Uterus (tissue), 4 donors: ENCODE results near the gene SULT6B1. TPM values are rescaled to one million over a fixed set of nuclear protein-coding genes. Genes with fewer than 3 reads are reported as not detected.
"Not testable (repeated sequence)": the region's sequence is repeated elsewhere in the genome, so short reads cannot be mapped to it uniquely, and the experiment has no call there.

Experiments used
- DNase-seq, 2 donors: peaks; one replicate each; pipeline ENCODE4 v3.0.0-alpha.2; 2019 to 2020
- H3K27ac ChIP-seq, 2 donors: fragments of 200-600 bp; sonication (generic); 1 replicate in 1 of 2; 2 replicates in 1 of 2; pipeline ENCODE4 v1.5.1; 2016 to 2018
- H3K27me3 ChIP-seq, 2 donors: fragments of 200-600 bp; sonication (generic); one replicate each; pipeline ENCODE4 v1.5.1; 2018 to 2019; ENCODE audit warnings: control low read depth in 1 of 2
- H3K36me3 ChIP-seq, 2 donors: fragments of 200-600 bp; sonication (generic); one replicate each; pipeline ENCODE4 v1.5.1; 2019; ENCODE audit warnings: control low read depth in 1 of 2
- H3K4me1 ChIP-seq, 2 donors: fragments of 200-600 bp; sonication (generic); one replicate each; pipeline ENCODE4 v1.5.1; 2018 to 2019; ENCODE audit warnings: control low read depth in 1 of 2
- H3K4me3 ChIP-seq, 2 donors: fragments of 200-600 bp; sonication (generic); 1 replicate in 1 of 2; 2 replicates in 1 of 2; pipeline ENCODE4 v1.5.1; 2018 to 2019; ENCODE audit warnings: mild to moderate bottlenecking in 1 of 2
- H3K9me3 ChIP-seq, 2 donors: fragments of 200-600 bp; sonication (generic); one replicate each; pipeline ENCODE4 v1.5.1; 2019; ENCODE audit warnings: control low read depth in 1 of 2
- POLR2A ChIP-seq, 2 donors: fragments of 450-650 bp; IDR thresholded peaks; one replicate each; pipeline ENCODE4 v1.6.1; 2016; ENCODE audit warnings: antibody characterized with exemption in 2 of 2, mild to moderate bottlenecking in 1 of 2, moderate library complexity in 1 of 2
- intact Hi-C: fragments of 100-400 bp; cut with DNase I; formaldehyde crosslinking; loops from one replicate; pipeline ENCODE4 v1.15.1; 2023; ENCODE audit warnings: low total_unique reads
- total RNA-seq, 4 donors: library from RNA; depleted of rRNA in 3 of 4; stranded (reverse); fragments of >200 nt in 3 of 4; gene quantifications; one replicate each; pipeline versions ENCODE4 v1.1.0 to v1.2.4, GENCODE V29; 2014 to 2023
- TF ChIP-seq, protein P1 (sequence below), 4 experiments: fragments of 200-600 bp in 2 of 4; fragments of 450-650 bp in 2 of 4; sonication (generic) in 2 of 4; IDR thresholded peaks; one replicate each; pipeline ENCODE4 v1.5.1; 2016 to 2019; ENCODE audit warnings: antibody characterized with exemption in 4 of 4, mild to moderate bottlenecking in 2 of 4, moderate library complexity in 1 of 4
- donor health status: DM: yes; HTN: yes; CAD: no.

The SULT6B1 gene
- total RNA-seq, 4 donors from 2014 or later = not detected

DNA sequence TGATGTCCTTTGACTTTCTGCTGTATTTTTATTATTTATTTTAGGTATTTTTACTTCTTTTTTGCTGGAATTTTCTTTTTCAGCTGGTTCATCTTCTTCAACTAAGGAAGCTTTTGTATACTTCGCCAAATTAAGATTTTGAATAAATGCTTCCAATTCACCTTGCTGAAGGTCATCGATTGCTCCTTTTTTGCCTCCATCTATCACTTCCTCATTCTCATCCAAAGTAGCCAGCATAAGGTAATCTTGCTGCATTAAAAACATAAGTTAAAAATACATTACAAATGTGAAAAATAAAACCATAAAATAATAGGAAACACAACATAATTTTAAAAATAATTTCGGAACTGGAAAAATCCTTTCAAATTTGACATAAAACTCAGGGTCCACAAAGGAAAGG, 40.3 kb upstream of the SULT6B1 start:
- Histone ChIP-seq H3K27ac (no peak overlapping the region), H3K27me3 (no peaks in the 10 kb centered on the region), H3K36me3 (no peaks in the 10 kb centered on the region), H3K4me1 (peaks cover 12 to 13% of the 10 kb centered on the region in 2 donors), H3K9me3 (no peaks in the 10 kb centered on the region), H3K4me3 (no peak overlapping the region)
- DNase-seq = no peak
- intact Hi-C loops = no loop called here
- TF ChIP-seq, protein P1, sequence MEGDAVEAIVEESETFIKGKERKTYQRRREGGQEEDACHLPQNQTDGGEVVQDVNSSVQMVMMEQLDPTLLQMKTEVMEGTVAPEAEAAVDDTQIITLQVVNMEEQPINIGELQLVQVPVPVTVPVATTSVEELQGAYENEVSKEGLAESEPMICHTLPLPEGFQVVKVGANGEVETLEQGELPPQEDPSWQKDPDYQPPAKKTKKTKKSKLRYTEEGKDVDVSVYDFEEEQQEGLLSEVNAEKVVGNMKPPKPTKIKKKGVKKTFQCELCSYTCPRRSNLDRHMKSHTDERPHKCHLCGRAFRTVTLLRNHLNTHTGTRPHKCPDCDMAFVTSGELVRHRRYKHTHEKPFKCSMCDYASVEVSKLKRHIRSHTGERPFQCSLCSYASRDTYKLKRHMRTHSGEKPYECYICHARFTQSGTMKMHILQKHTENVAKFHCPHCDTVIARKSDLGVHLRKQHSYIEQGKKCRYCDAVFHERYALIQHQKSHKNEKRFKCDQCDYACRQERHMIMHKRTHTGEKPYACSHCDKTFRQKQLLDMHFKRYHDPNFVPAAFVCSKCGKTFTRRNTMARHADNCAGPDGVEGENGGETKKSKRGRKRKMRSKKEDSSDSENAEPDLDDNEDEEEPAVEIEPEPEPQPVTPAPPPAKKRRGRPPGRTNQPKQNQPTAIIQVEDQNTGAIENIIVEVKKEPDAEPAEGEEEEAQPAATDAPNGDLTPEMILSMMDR (IDR thresholded peaks at IDR 0.05) = no peak
- TF ChIP-seq POLR2A (IDR thresholded peaks at IDR 0.05) = no peak

DNA sequence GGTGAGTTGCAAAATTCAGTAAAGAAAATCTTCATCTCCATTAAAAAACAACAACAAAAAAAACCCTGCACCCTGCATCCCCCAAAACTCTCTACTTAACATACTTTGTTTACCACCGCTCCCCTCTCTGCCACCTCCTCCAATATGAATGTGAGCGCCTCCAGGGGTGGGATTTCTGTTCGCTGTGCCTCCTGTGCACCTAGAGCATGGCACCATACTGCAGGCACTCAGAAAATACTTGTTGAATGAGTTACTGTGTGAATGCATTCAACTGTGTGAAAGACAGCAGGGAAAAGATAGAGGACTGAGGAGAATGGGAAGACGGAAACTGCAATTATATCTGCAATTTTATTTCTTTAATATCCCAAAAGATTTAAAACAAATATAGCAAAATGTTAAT, 38.4 kb upstream of the SULT6B1 start:
- peaks cover 7 to 12% of the 10 kb centered on the region in 2 donors for H3K4me1 ChIP-seq
- DNase-seq = no peak
- TF ChIP-seq POLR2A (IDR thresholded peaks at IDR 0.05) = no peak
- TF ChIP-seq, protein P1 (IDR thresholded peaks at IDR 0.05) = no peak

DNA sequence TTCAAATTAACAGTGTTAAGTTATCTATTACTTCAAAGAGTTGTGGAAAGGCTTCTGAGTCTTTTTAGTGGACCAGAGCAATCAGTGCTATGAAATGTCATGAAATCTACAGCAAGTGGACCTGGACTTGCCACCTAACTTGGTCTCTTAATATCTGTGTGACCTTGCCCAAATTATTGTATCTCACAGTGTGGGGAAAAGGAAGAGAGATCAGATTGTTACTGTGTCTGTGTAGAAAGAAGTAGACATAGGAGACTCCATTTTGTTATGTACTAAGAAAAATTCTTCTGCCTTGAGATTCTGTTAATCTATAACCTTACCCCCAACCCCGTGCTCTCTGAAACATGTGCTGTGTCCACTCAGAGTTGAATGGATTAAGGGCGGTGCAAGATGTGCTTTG, 36.7 kb upstream of the SULT6B1 start:
- intact Hi-C loops = not testable (repeated sequence)

More for the DNA sequence above, 38.4 kb upstream of the SULT6B1 start:
- no peak overlapping the region for H3K4me3 ChIP-seq
- intact Hi-C loops = no loop called here
- H3K27me3 ChIP-seq = no peaks in the 10 kb centered on the region
- no peaks in the 10 kb centered on the region for H3K9me3 ChIP-seq
- H3K27ac ChIP-seq = no peak overlapping the region
- H3K36me3 ChIP-seq = no peaks in the 10 kb centered on the region

DNA sequence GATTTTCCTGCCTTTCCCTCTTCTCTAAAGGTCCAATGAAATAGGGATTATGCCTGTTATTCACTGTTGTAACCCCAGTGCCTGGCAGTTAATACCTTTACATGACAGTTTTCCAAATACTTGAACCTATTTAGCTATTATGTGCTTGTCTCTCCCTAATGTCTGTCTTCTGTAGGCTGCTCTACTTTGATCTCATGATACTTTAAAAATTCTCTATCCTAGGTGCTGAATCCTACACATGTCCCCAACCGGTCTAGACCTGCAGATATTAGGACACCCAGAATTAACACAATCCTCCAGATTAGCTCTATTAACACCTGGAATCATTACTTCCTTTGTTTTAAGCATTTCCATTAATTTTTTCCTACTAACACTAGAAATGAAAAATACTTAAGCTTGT, 35.6 kb upstream of the SULT6B1 start:
- peaks cover 0 to 5% of the 10 kb centered on the region in 2 donors for H3K4me1 ChIP-seq
- H3K4me3 ChIP-seq = no peak overlapping the region
- no peak overlapping the region for H3K27ac ChIP-seq
- H3K27me3 ChIP-seq = no peaks in the 10 kb centered on the region
- H3K36me3 ChIP-seq = no peaks in the 10 kb centered on the region
- TF ChIP-seq POLR2A (IDR thresholded peaks at IDR 0.05) = no peak
- TF ChIP-seq, protein P1 (IDR thresholded peaks at IDR 0.05) = no peak
- H3K9me3 ChIP-seq = no peaks in the 10 kb centered on the region
- no peak for DNase-seq
- intact Hi-C loops = no loop called here

More for the DNA sequence above, 36.7 kb upstream of the SULT6B1 start:
- not testable (repeated sequence) for H3K27ac ChIP-seq, H3K4me3 ChIP-seq, DNase-seq, H3K27me3 ChIP-seq, H3K36me3 ChIP-seq, H3K9me3 ChIP-seq
- peaks cover 7 to 12% of the 10 kb centered on the region in 2 donors for H3K4me1 ChIP-seq

- no peak for DNase-seq
- no peak for TF ChIP-seq POLR2A (IDR thresholded peaks at IDR 0.05)
- TF ChIP-seq, protein P1 (IDR thresholded peaks at IDR 0.05) = no peak
- Histone ChIP-seq H3K4me3 (no peak overlapping the region), H3K27ac (no peak overlapping the region), H3K9me3 (no peaks in the 10 kb centered on the region), H3K4me1 (peaks cover 0 to 5% of the 10 kb centered on the region in 2 donors), H3K36me3 (no peaks in the 10 kb centered on the region), H3K27me3 (no peaks in the 10 kb centered on the region)
- intact Hi-C loops = no loop called here
Observed at GRCh38 chr2:37223131-37223530, 34.7 kb upstream of the SULT6B1 start.

GRCh38 chr2:37219046-37219445, 30.6 kb upstream of the SULT6B1 start:
- no peaks in the 10 kb centered on the region for H3K36me3 ChIP-seq
- intact Hi-C loops = no loop called here

More at GRCh38 chr2:37219046-37219445, 30.6 kb upstream of the SULT6B1 start:
- Histone ChIP-seq H3K4me3 (no peak overlapping the region), H3K27me3 (no peaks in the 10 kb centered on the region), H3K9me3 (no peaks in the 10 kb centered on the region), H3K4me1 (no peaks in the 10 kb centered on the region), H3K27ac (no peak overlapping the region)
- no peak for DNase-seq
- TF ChIP-seq, protein P1 (IDR thresholded peaks at IDR 0.05) = no peak
- no peak for TF ChIP-seq POLR2A (IDR thresholded peaks at IDR 0.05)
